GM19043 (cell line): Measurements from ENCODE around the gene ZNF543.
"Not testable (repeated sequence)": the region's sequence is repeated elsewhere in the genome, so short reads cannot be mapped to it uniquely, and the experiment has no call there.

Experiments used
- ATAC-seq: cut with Tn5 transposase; IDR thresholded peaks from one replicate; pipeline ENCODE4 v1.9.1; 2021; ENCODE audit warnings: low read depth; ENCODE audit not compliant: unreplicated experiment

Gene ZNF543

GRCh38 chr19:57319869-57320179, 448 bp upstream of the ZNF543 start:
- no peak for ATAC-seq

- no peak for ATAC-seq
Observed at GRCh38 chr19:57321116-57321515, 844 bp downstream of the ZNF543 start.

- ATAC-seq = no peak
Observed at GRCh38 chr19:57321751-57322150, 1.5 kb downstream of the ZNF543 start.

GRCh38 chr19:57324992-57325391, 4.7 kb downstream of the ZNF543 start:
- ATAC-seq = no peak

- ATAC-seq = no peak
Observed at GRCh38 chr19:57327993-57328392, 7.7 kb downstream of the ZNF543 start.

GRCh38 chr19:57334191-57334590, 13.9 kb downstream of the ZNF543 start:
- no peak for ATAC-seq

GRCh38 chr19:57338877-57339276, 18.6 kb downstream of the ZNF543 start:
- ATAC-seq = no peak

- no peak for ATAC-seq
Observed at GRCh38 chr19:57342582-57342981, 22.3 kb downstream of the ZNF543 start.

GRCh38 chr19:57348136-57348535, 27.9 kb downstream of the ZNF543 start:
- ATAC-seq = no peak

GRCh38 chr19:57350877-57351805, 30.9 kb downstream of the ZNF543 start, which contains the start of gene ZNF304:
Gene ZNF304, plus strand, starts transcription at chr19:57351271. Its CDS starts 394 bp downstream, at chr19:57351665.
- ATAC-seq = peak; percentile 97

- ATAC-seq = no peak
Observed at GRCh38 chr19:57351867-57352266, 31.6 kb downstream of the ZNF543 start.

- ATAC-seq = no peak
Observed at GRCh38 chr19:57355916-57356315, 35.6 kb downstream of the ZNF543 start.

- no peak for ATAC-seq
Observed at GRCh38 chr19:57357406-57357805, 37.1 kb downstream of the ZNF543 start.

GRCh38 chr19:57359300-57359699, 39.0 kb downstream of the ZNF543 start:
- no peak for ATAC-seq

- ATAC-seq = no peak
Observed at GRCh38 chr19:57362419-57362818, 42.1 kb downstream of the ZNF543 start.

- ATAC-seq = peak; percentile 94
Observed at GRCh38 chr19:57362997-57363687, 42.9 kb downstream of the ZNF543 start, which contains the start of the genes TRAPPC2B and ZNF547. Gene TRAPPC2B, plus strand, starts transcription at chr19:57363551. Its CDS starts 1,283 bp downstream, at chr19:57364834. Gene ZNF547, plus strand, starts transcription at chr19:57363551. Its CDS starts 5,005 bp downstream, at chr19:57368556.

- ATAC-seq = no peak
Observed at GRCh38 chr19:57363688-57364181, 43.5 kb downstream of the ZNF543 start.

GRCh38 chr19:57366776-57367175, 46.5 kb downstream of the ZNF543 start:
- no peak for ATAC-seq

- ATAC-seq = no peak
Observed at GRCh38 chr19:57374179-57374578, 53.9 kb downstream of the ZNF543 start.

- ATAC-seq = not testable (repeated sequence)
Observed at GRCh38 chr19:57374647-57375046, 54.4 kb downstream of the ZNF543 start.

GRCh38 chr19:57376151-57376550, 55.9 kb downstream of the ZNF543 start:
- ATAC-seq = no peak
